ENCODE measurements around the gene PTGER4. TPM values are rescaled to one million over a fixed set of nuclear protein-coding genes. Genes with fewer than 3 reads are reported as not detected.

PTGER4 gene
- total and polyA plus RNA-seq, 2 of the 8 experiments (the other 6 are each of a cell fraction or from before 2014, with no cell fraction given) = 0.76 to 1.2 TPM

DNA sequence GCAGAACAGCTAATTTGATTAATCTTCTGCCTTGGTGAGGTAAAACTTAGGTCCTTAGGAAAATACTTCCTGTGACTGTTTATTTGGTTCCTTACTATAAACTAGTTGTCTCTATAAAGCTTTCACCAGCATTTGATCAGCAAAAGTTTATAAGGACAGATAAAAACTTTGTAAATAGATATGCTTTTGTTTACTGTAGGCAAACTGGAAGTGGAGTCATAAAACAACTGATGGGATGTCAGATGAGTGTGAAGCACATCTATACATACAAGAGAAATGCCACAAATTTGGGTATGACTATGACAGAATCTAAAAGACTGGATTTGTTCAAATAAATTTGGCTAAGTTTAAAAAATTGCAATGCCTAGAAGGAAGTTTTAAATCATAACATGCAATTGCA is 5.5 kb downstream of the PTGER4 start (continued):
- TF ChIP-seq, protein P1, sequence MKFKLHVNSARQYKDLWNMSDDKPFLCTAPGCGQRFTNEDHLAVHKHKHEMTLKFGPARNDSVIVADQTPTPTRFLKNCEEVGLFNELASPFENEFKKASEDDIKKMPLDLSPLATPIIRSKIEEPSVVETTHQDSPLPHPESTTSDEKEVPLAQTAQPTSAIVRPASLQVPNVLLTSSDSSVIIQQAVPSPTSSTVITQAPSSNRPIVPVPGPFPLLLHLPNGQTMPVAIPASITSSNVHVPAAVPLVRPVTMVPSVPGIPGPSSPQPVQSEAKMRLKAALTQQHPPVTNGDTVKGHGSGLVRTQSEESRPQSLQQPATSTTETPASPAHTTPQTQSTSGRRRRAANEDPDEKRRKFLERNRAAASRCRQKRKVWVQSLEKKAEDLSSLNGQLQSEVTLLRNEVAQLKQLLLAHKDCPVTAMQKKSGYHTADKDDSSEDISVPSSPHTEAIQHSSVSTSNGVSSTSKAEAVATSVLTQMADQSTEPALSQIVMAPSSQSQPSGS (IDR thresholded peaks at IDR 0.05; ENCODE audit: low read length) = no peak
